GM19324 (cell line): Measurements from ENCODE around the gene WASF3.
A peak's percentile ranks its signal among the peaks of the same experiment; 100 is the strongest.

Experiments
- ATAC-seq: cut with Tn5 transposase; IDR thresholded peaks from one replicate; pipeline ENCODE4 v1.9.1; 2021; ENCODE audit warnings: mild to moderate bottlenecking, moderate library complexity; ENCODE audit not compliant: unreplicated experiment, low FRiP score

WASF3 gene

GRCh38 chr13:26557393-26558073 is at the start of gene WASF3:
Gene WASF3, plus strand, starts transcription at chr13:26557683. Its CDS starts 84,588 bp downstream, at chr13:26642271.
- ATAC-seq: peak; percentile 95

GRCh38 chr13:26508885-26509284 is 48.6 kb upstream of the WASF3 start:
- no peak for ATAC-seq

- no peak for ATAC-seq
Observed at GRCh38 chr13:26509491-26509890, 48.0 kb upstream of the WASF3 start.

DNA sequence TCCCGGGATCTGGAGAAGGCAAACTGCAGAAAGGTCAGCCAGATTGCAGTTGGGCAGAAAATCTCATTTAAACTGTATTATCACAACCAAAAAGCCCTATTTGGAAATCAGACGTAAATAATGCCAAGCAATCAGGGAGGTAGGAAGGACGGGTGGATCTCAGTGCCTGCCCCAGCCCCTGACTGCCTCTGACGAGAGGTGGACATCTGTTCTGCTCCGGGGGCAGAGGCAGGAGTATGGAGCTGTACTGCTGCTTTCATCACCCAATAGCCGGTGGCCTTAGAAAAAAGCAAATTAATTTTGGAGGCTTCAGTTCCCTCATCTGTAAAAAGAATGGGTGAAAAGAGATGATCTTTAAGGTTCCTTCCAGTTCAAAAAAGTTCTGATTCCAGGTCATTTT is 43.6 kb upstream of the WASF3 start:
- no peak for ATAC-seq

- ATAC-seq: no peak
Observed at GRCh38 chr13:26515721-26516120, 41.8 kb upstream of the WASF3 start.

- ATAC-seq: no peak
Observed at GRCh38 chr13:26517936-26518335, 39.5 kb upstream of the WASF3 start.

- ATAC-seq: no peak
Observed at GRCh38 chr13:26518451-26518959, 39.0 kb upstream of the WASF3 start.

GRCh38 chr13:26522571-26522970 is 34.9 kb upstream of the WASF3 start:
- no peak for ATAC-seq

- no peak for ATAC-seq
Observed at GRCh38 chr13:26523007-26523406, 34.5 kb upstream of the WASF3 start.

- ATAC-seq: no peak
Observed at GRCh38 chr13:26525528-26525927, 32.0 kb upstream of the WASF3 start.

DNA sequence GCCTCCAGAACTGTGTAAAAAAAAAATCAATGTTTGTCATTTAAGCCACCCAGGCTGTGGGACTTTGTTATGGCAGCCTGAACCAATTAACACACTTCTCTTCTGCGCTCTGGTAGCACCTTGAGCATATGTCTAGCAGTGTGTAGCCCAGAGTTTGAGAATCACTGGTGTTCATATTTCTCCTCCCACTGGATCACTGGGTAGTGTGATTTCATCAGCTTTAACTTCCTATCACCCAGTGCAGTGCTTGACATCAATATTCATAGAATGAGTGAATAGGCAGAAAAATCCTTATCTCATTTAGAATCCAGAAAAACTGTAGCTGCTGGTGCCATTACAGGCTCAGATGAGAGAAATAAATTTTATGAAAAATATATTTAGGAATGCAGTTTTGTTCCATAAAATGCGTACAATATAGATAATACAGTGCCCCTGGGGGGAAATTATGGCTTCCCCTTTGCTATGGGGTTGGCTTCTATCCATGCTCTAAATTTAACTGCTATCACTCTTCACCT is 30.7 kb upstream of the WASF3 start:
- ATAC-seq: no peak

GRCh38 chr13:26528527-26528926 is 29.0 kb upstream of the WASF3 start:
- no peak for ATAC-seq

- ATAC-seq: no peak
Observed at GRCh38 chr13:26529441-26529840, 28.0 kb upstream of the WASF3 start.

GRCh38 chr13:26531742-26532141 is 25.7 kb upstream of the WASF3 start:
- no peak for ATAC-seq

DNA sequence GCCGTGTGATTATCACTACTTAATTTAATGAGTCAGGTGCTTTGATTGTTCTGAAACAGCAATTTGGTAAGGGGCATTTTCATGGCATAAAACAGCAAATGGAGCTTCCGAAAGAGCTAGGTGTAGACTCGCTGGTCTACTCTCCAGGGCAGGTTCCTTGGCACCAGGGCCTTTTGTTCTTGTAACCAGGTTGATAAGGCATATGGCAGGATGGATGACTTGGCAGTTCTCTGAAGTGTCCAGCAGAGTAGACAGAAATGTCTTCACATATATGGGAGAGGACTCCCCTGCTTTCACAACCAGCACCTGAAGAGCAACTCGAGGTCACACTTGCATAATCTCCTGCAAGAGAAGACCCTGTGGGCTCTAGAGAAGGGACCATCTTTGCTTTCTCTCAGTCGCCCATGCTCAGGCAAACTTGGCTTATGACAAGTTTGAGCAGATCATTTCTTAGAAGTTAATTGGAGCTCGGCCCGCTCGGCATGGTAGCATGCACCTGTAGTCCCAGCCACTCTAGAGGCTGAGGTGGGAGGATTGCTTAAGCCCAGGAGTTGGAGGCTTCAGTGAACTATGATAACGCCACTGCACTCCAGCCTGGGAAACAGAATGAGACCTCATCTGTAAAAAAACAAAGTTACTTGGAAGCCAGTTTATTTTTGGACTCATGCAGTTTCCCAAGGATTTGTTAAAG is 23.3 kb upstream of the WASF3 start:
- ATAC-seq: no peak

DNA sequence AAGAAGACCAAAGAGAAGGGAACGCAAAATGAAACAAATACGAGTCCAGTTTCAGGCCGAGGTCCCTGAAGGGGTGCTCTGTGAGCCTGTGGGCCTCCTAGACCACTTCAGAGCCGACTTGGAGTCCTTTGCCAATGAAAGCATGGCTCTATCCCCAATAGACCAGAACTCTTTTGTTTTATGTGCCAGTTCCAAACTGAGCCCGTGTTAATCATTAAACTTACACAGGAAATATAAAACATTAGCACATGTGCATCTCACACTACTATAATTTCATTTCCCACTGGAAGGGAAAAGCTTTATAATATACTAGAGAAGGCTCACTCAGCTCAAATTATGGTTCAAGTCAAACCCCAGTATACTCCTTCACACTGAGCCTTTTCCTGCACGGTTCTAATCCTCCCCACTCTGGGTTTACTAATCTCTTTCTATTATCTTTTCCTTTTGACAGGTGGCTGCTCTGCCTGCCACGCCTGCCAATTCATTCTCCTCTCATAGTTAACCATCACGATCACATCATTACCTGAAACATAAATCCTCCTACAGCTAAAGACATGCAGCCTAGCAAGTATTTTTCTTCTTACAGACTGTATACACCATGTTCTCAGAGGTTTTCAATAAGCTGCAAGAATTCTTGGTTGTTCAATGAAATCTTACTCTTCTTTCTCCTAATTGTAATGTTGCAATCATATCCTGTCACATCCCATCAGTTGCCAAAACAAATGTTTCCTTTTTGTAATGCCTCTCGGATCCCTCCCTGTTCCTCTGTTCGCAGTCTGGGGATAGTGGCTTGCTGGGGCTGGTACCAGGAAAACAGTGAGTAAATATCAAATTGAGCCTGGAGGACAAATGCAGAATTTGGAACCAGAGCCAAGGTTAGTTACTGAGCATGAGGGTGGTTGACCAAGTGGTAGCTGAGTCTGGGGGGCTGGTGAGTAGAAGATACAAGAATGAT is 18.8 kb upstream of the WASF3 start:
- ATAC-seq: no peak

GRCh38 chr13:26539738-26540292 is 17.7 kb upstream of the WASF3 start:
- ATAC-seq: no peak

DNA sequence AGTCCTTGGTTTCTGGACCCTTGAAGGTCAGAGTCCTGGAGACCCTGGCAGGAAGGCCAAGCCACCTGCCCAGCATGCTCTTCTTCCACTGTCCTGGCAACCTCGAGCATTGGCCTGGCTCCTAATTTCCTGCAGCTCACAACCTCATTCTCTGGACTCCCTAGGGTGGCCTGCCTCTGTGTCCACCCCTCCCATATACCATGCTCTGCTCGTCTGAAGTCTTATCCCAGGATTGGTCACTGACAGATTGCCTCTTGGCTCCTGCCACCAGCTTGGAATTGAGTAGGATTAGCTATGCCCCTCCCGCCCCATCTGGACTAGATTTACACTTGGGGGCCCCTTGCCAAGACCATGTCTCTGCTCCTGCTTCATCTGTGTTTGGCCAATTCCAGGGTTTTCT is 17.1 kb upstream of the WASF3 start:
- ATAC-seq: no peak

DNA sequence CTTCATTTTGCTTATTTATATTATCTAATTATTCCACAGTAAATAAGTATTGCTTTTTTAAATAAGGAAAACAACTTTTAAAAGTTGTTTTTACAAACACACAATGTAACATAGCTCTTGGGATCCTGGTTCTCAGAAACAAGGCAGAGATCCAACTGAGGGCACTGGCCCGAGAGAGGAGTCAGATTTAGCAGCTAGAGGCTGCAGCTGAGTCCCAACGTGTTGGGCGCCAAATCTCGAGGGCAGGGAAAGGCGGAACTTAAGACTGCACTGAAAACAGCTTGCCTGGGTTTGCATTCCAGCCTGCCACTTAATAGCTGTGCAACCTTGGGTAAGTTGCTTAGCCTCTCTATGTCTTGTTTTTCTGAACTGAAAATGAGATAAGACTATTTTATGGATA is 16.4 kb upstream of the WASF3 start:
- ATAC-seq: no peak
